NCI-H146 treated with DMSO at 0.1 percent for 48 hours (cell line): Measurements from ENCODE around the gene LRRC27.

Source experiments
- DNase-seq: peaks from one replicate; lab custom pipeline; 2025; ENCODE audit not compliant: unreplicated experiment; lab: John Stamatoyannopoulos, UW

The LRRC27 gene

GRCh38 chr10:132399117-132400035 lies 67.4 kb downstream of the LRRC27 start:
- no peak for DNase-seq

- DNase-seq: no peak
Measured at GRCh38 chr10:132400041-132400546, 68.1 kb downstream of the LRRC27 start.

- DNase-seq: no peak
Measured at GRCh38 chr10:132400547-132401151, 68.7 kb downstream of the LRRC27 start.

- DNase-seq: no peak
Measured at GRCh38 chr10:132401401-132402118, 69.6 kb downstream of the LRRC27 start.

- no peak for DNase-seq
Measured at GRCh38 chr10:132402781-132403241, 70.8 kb downstream of the LRRC27 start.

GRCh38 chr10:132403511-132404168 lies 71.6 kb downstream of the LRRC27 start:
- DNase-seq: no peak

- DNase-seq: no peak
Measured at GRCh38 chr10:132404169-132404880, 72.3 kb downstream of the LRRC27 start.

GRCh38 chr10:132404911-132405462 lies 73.0 kb downstream of the LRRC27 start:
- DNase-seq: no peak

GRCh38 chr10:132405463-132405991 lies 73.5 kb downstream of the LRRC27 start:
- no peak for DNase-seq

GRCh38 chr10:132406181-132406580 lies 74.2 kb downstream of the LRRC27 start:
- no peak for DNase-seq

- no peak for DNase-seq
Measured at GRCh38 chr10:132406750-132407149, 74.8 kb downstream of the LRRC27 start.

GRCh38 chr10:132407243-132407746 lies 75.3 kb downstream of the LRRC27 start:
- DNase-seq: no peak

GRCh38 chr10:132407846-132408278 lies 75.9 kb downstream of the LRRC27 start:
- no peak for DNase-seq

GRCh38 chr10:132408367-132408781 lies 76.4 kb downstream of the LRRC27 start:
- DNase-seq: no peak

GRCh38 chr10:132408823-132409666 lies 77.1 kb downstream of the LRRC27 start:
- no peak for DNase-seq

GRCh38 chr10:132409667-132410028 lies 77.7 kb downstream of the LRRC27 start:
- DNase-seq: no peak

- no peak for DNase-seq
Measured at GRCh38 chr10:132410056-132410778, 78.2 kb downstream of the LRRC27 start.
